22Rv1 (cell line): ENCODE measurements around the gene PDZD4.

Source experiments
- ZFX ChIP-seq: fragments of 450-650 bp; IDR thresholded peaks from 2 replicates; pipeline ENCODE4 v1.6.1; 2017; ENCODE audit warnings: antibody characterized with exemption, borderline replicate concordance
- TF ChIP-seq, protein P1 (sequence below): fragments of 450-650 bp; IDR thresholded peaks from 2 replicates; pipeline ENCODE4 v1.5.1; 2017; ENCODE audit warnings: mild to moderate bottlenecking

DNA sequence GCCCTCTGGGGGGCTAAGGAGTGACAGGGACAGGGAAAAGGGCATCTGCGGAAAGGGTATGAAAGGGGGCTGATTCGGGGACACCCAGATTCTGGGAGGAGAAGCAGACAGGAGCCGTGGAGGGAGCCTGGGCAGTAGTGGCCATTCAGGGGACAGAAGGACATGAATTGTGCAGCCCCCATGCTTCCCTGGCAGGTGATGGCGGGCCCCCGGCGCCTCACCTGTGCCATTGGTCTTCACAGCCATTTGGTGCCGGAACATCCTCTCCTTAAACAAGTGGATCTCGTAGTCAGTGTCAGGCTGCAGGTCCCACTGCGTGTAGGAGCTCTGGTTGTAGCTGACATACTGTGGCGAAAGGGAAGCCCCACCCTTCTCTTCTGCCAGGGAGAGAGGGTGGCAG, 33.8 kb upstream of the PDZD4 start:
- TF ChIP-seq, protein P1, sequence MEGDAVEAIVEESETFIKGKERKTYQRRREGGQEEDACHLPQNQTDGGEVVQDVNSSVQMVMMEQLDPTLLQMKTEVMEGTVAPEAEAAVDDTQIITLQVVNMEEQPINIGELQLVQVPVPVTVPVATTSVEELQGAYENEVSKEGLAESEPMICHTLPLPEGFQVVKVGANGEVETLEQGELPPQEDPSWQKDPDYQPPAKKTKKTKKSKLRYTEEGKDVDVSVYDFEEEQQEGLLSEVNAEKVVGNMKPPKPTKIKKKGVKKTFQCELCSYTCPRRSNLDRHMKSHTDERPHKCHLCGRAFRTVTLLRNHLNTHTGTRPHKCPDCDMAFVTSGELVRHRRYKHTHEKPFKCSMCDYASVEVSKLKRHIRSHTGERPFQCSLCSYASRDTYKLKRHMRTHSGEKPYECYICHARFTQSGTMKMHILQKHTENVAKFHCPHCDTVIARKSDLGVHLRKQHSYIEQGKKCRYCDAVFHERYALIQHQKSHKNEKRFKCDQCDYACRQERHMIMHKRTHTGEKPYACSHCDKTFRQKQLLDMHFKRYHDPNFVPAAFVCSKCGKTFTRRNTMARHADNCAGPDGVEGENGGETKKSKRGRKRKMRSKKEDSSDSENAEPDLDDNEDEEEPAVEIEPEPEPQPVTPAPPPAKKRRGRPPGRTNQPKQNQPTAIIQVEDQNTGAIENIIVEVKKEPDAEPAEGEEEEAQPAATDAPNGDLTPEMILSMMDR, result no peak
- TF ChIP-seq ZFX, result no peak
